Caco-2 (cell line): ENCODE data around the gene LEUTX. TPM values are rescaled to one million over a fixed set of nuclear protein-coding genes. Genes with fewer than 3 reads are reported as not detected.

Source experiments
- BruUV-seq: library from RNA; stranded (reverse); fragments of 400-500 nt; replicated peaks from 2 replicates; lab custom pipeline; 2021; lab: Mats Ljungman, UMichigan
- CTCF ChIA-PET: fragments of 300-600 bp; sonication (Branson Sonifier 250); formaldehyde crosslinking; loops from one replicate; lab custom pipeline; 2022; ENCODE audit warnings: antibody characterized with exemption; lab: Charles Lee
- POLR2A ChIA-PET: fragments of 300-600 bp; sonication (Branson Sonifier 250); formaldehyde crosslinking; loops from one replicate; lab custom pipeline; 2022; ENCODE audit warnings: antibody characterized with exemption; lab: Charles Lee
- DNase-seq, 2 experiments: peaks; one replicate each; pipeline versions ENCODE4 v3.0.0 to v3.0.0-alpha.2; 2020 to 2022
- H3K27me3 ChIP-seq: replicated peaks from 2 replicates; pipeline ENCODE4 v1.6.0; 2011; ENCODE audit warnings: low read length; ENCODE audit not compliant: control insufficient read depth, insufficient read depth
- H3K36me3 ChIP-seq: 2 replicates; pipeline ENCODE4 v1.5.1; 2011; ENCODE audit warnings: low read length; ENCODE audit not compliant: control insufficient read depth, insufficient read depth
- H3K4me1 ChIP-seq: fragments of 250-450 bp; sonication (Bioruptor Pico); 2 replicates; pipeline ENCODE4 v1.5.1; 2020; ENCODE audit warnings: mild to moderate bottlenecking
- H3K4me3 ChIP-seq: 2 replicates; pipeline ENCODE4 v1.5.1; 2011; ENCODE audit warnings: low read depth, mild to moderate bottlenecking, control low read depth, low read length
- H3K9me3 ChIP-seq: fragments of 250-450 bp; sonication (Bioruptor Pico); 2 replicates; pipeline ENCODE4 v1.5.1; 2020; ENCODE audit warnings: mild to moderate bottlenecking, moderate library complexity
- H3K27ac Mint-ChIP-seq: one replicate; pipeline ENCODE4 v1.8.0; 2022; ENCODE audit warnings: mixed read lengths; ENCODE audit not compliant: unreplicated experiment
- H3K27me3 Mint-ChIP-seq: one replicate; pipeline ENCODE4 v1.8.0; 2022; ENCODE audit warnings: mixed read lengths; ENCODE audit not compliant: insufficient read depth, unreplicated experiment
- H3K36me3 Mint-ChIP-seq: one replicate; pipeline ENCODE4 v1.8.0; 2022; ENCODE audit warnings: mild to moderate bottlenecking, mixed read lengths; ENCODE audit not compliant: insufficient read depth, unreplicated experiment
- H3K4me1 Mint-ChIP-seq: one replicate; pipeline ENCODE4 v1.8.0; 2022; ENCODE audit warnings: low read depth, mixed read lengths; ENCODE audit not compliant: unreplicated experiment
- H3K4me3 Mint-ChIP-seq: one replicate; pipeline ENCODE4 v1.8.0; 2022; ENCODE audit warnings: mild to moderate bottlenecking, moderate library complexity, mixed read lengths; ENCODE audit not compliant: unreplicated experiment
- H3K9me3 Mint-ChIP-seq: one replicate; pipeline ENCODE4 v1.8.0; 2022; ENCODE audit warnings: mixed read lengths; ENCODE audit not compliant: unreplicated experiment
- intact Hi-C: fragments of 100-400 bp; cut with micrococcal nuclease; formaldehyde crosslinking; loops from one replicate; pipeline ENCODE4 v1.10.0; 2022; ENCODE audit not compliant: unreplicated experiment
- total RNA-seq: library from RNA; stranded (reverse); gene quantifications from 2 replicates; pipeline ENCODE4 v1.2.3, GENCODE V29; 2022
- TF ChIP-seq, protein P1 (sequence below), 2 experiments: fragments of 200-600 bp in 1 of 2; IDR thresholded peaks; 1 replicate in 1 of 2; 2 replicates in 1 of 2; pipeline versions ENCODE4 v1.5.1 to v1.8.0; 2011 to 2022; ENCODE audit warnings: antibody characterized with exemption in 1 of 2, control low read depth in 1 of 2, inconsistent platforms in 1 of 2, low read depth in 1 of 2, low read length in 1 of 2, mild to moderate bottlenecking in 1 of 2, moderate library complexity in 1 of 2; ENCODE audit not compliant: insufficient read depth in 1 of 2, severe bottlenecking in 1 of 2, unreplicated experiment in 1 of 2

Gene LEUTX
- total RNA-seq, 1 experiment from 2014 or later: not detected

DNA sequence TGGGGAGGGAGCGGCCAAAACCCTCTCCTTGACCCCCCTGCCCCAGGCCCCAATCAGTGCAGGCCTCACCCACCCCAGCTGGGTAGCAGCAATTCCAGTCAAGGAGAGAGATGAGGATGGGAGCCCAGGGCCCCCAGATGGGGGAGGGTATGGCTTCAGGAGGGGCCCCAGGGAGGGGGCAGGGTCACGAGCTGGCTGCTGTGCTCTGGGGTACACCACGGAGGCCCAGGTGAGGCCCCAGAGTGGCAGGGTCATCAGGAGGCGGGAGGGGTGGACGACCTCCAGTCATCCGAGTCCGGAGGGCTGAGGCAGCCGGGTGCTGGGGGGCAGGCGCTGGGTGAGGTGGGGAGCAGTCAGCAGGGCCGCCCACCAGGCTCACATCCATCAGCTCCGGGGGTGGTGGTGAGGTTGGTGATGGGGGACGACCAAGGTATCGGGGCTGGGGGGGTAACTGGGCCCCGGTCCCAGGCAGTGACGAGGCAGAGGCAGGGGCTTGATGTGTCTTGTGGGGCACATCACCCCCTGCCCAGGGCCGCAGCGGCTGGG is 47.0 kb downstream of the LEUTX start:
- intact Hi-C loops: no loop called here

GRCh38 chr19:39826311-39826945 is 47.8 kb downstream of the LEUTX start:
- POLR2A ChIA-PET: no interaction called here

More for the DNA sequence above, 47.0 kb downstream of the LEUTX start:
- Histone ChIP-seq H3K9me3 (no peaks in the 10 kb centered on the region), H3K36me3 (peaks cover 2% of the 10 kb centered on the region; the same call in 1 of the 2 replicates), H3K27me3 (no peaks in the 10 kb centered on the region), H3K4me1 (no peaks in the 10 kb centered on the region), H3K4me3 (no peak overlapping the region)
- TF ChIP-seq, protein P1, sequence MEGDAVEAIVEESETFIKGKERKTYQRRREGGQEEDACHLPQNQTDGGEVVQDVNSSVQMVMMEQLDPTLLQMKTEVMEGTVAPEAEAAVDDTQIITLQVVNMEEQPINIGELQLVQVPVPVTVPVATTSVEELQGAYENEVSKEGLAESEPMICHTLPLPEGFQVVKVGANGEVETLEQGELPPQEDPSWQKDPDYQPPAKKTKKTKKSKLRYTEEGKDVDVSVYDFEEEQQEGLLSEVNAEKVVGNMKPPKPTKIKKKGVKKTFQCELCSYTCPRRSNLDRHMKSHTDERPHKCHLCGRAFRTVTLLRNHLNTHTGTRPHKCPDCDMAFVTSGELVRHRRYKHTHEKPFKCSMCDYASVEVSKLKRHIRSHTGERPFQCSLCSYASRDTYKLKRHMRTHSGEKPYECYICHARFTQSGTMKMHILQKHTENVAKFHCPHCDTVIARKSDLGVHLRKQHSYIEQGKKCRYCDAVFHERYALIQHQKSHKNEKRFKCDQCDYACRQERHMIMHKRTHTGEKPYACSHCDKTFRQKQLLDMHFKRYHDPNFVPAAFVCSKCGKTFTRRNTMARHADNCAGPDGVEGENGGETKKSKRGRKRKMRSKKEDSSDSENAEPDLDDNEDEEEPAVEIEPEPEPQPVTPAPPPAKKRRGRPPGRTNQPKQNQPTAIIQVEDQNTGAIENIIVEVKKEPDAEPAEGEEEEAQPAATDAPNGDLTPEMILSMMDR (IDR thresholded peaks at IDR 0.05; ENCODE audit: insufficient read depth in 1 of 2, low read depth in 1 of 2, low read length in 1 of 2, severe bottlenecking in 1 of 2, unreplicated experiment in 1 of 2): no peak
- no peaks in the 10 kb centered on the region for H3K4me1 Mint-ChIP-seq
- H3K27ac Mint-ChIP-seq: no peak overlapping the region
- H3K36me3 Mint-ChIP-seq: peaks cover 17% of the 10 kb centered on the region
- no peak for DNase-seq
- H3K27me3 Mint-ChIP-seq: no peaks in the 10 kb centered on the region
- BruUV-seq: no TSS peak
- CTCF ChIA-PET: no interaction called here
- no peaks in the 10 kb centered on the region for H3K9me3 Mint-ChIP-seq
- POLR2A ChIA-PET: no interaction called here
- H3K4me3 Mint-ChIP-seq: no peak overlapping the region

DNA sequence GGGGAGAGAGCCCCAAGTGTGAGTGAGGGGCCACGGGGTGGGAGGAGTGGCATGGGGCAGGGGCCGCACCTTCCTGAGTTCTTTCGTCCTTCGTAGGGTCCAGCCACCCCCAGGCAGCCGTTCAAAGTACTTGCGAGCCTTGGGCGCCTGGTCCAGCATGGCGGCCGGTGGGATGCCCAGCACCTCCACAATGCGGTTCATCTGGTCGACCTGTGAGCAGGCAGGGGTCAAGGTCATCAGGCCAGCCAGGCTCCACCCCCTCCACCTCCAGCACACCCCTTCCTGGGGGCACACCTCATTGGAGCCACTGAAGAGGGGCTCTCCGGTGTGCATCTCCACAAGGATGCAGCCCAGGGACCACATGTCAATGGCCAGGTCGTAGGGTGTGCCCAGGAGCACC is 48.6 kb downstream of the LEUTX start:
- intact Hi-C loops: no loop called here
- Histone ChIP-seq H3K4me3 (no peak overlapping the region), H3K36me3 (peaks cover 2% of the 10 kb centered on the region; the same call in 1 of the 2 replicates), H3K4me1 (no peaks in the 10 kb centered on the region), H3K9me3 (no peaks in the 10 kb centered on the region), H3K27me3 (no peaks in the 10 kb centered on the region)
- DNase-seq: no peak
- Mint-ChIP-seq H3K9me3 (no peaks in the 10 kb centered on the region), H3K27me3 (no peaks in the 10 kb centered on the region), H3K27ac (no peak overlapping the region), H3K36me3 (peaks cover 30% of the 10 kb centered on the region), H3K4me3 (no peak overlapping the region), H3K4me1 (no peaks in the 10 kb centered on the region)
- TF ChIP-seq, protein P1 (IDR thresholded peaks at IDR 0.05; ENCODE audit: insufficient read depth in 1 of 2, low read depth in 1 of 2, low read length in 1 of 2, severe bottlenecking in 1 of 2, unreplicated experiment in 1 of 2): no peak
- ChIA-PET CTCF (no interaction called here), POLR2A (no interaction called here)
- BruUV-seq: no TSS peak

More at GRCh38 chr19:39826311-39826945, 47.8 kb downstream of the LEUTX start:
- Mint-ChIP-seq H3K4me3 (no peak overlapping the region), H3K4me1 (no peaks in the 10 kb centered on the region), H3K36me3 (peaks cover 22% of the 10 kb centered on the region), H3K27me3 (no peaks in the 10 kb centered on the region), H3K27ac (no peak overlapping the region), H3K9me3 (no peaks in the 10 kb centered on the region)
- no peaks in the 10 kb centered on the region for H3K4me1 ChIP-seq
- no peak for DNase-seq
- TF ChIP-seq, protein P1 (IDR thresholded peaks at IDR 0.05; ENCODE audit: insufficient read depth in 1 of 2, low read depth in 1 of 2, low read length in 1 of 2, severe bottlenecking in 1 of 2, unreplicated experiment in 1 of 2): no peak
- CTCF ChIA-PET: interaction anchor here (0.5 kb wide), 1 partner anchor 412 kb away, joined by 4 read pairs; no protein-coding TSS in a partner anchor
- intact Hi-C loops: no loop called here
- BruUV-seq: no TSS peak
- peaks cover 2% of the 10 kb centered on the region; the same call in 1 of the 2 replicates for H3K36me3 ChIP-seq
- H3K4me3 ChIP-seq: no peak overlapping the region
- no peaks in the 10 kb centered on the region for H3K9me3 ChIP-seq
- no peaks in the 10 kb centered on the region for H3K27me3 ChIP-seq
